HUES48 (cell line): ENCODE data around the gene CGGBP1.

Experiments
- H3K27ac ChIP-seq: one replicate; pipeline ENCODE4 v1.7.0; 2013; ENCODE audit warnings: low read depth, low read length, inconsistent platforms
- H3K27me3 ChIP-seq: 2 replicates; pipeline ENCODE4 v1.6.1; 2013; ENCODE audit warnings: mild to moderate bottlenecking, low read length; ENCODE audit not compliant: control insufficient read depth, insufficient read depth
- H3K36me3 ChIP-seq: 2 replicates; pipeline ENCODE4 v1.6.1; 2013; ENCODE audit warnings: low read length; ENCODE audit not compliant: control insufficient read depth, insufficient read depth
- H3K4me1 ChIP-seq: 2 replicates; pipeline ENCODE4 v1.6.1; 2013; ENCODE audit warnings: mild to moderate bottlenecking, low read length; ENCODE audit not compliant: control insufficient read depth, insufficient read depth
- H3K4me3 ChIP-seq: 2 replicates; pipeline ENCODE4 v1.5.1; 2013; ENCODE audit warnings: mild to moderate bottlenecking, low read depth, low read length
- H3K9ac ChIP-seq: 2 replicates; pipeline ENCODE4 v1.6.1; 2013; ENCODE audit warnings: mild to moderate bottlenecking, low read depth, low read length, moderate library complexity
- H3K9me3 ChIP-seq: 2 replicates; pipeline ENCODE4 v1.6.1; 2013; ENCODE audit warnings: low read length; ENCODE audit not compliant: control insufficient read depth, insufficient read depth

CGGBP1 gene

DNA sequence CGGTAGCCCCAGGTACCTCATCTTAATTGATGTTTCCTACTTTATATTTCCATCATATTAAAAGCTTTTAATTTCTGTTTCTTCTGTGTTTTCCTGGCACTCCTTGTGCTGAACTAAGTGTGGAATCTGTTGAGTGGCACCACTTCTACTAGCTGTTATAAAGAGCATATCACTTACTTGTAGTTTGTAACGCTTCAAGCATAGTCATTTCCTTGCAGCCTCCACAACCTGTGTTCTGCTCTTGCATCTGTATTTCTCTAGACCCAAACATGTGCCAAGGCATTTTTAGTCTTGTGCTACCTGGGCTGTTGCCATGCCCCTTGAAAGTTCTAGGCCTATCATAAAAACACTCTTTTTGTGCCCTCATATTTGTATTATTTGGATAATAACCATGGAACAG is 16.3 kb upstream of the CGGBP1 start:
- Histone ChIP-seq H3K4me3 (no peak overlapping the region), H3K27me3 (no peaks in the 10 kb centered on the region), H3K36me3 (no peaks in the 10 kb centered on the region), H3K4me1 (0 out of 2 replicates have a peak, but pooled peaks cover 6% of the 10 kb centered on the region), H3K9me3 (no peaks in the 10 kb centered on the region), H3K27ac (no peak overlapping the region), H3K9ac (no peak overlapping the region)

DNA sequence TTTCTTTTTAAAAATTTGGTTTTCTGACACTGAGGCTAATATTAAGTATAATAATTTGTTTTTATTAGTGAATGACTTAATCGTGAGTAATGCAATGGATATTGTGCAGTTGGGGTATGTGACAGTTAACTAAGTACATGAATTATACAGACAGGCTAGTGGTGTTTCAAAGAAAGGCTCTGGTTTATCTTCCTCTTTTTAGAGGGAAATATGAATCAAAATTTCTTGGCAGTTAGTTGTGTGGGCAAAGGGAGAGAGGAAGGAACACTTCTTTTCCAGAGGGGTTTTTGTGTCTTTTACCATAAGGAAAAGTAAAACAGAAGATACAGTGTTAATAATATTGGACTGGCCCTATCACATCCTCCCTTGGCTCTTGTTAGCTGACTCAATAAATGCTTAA is 2.9 kb upstream of the CGGBP1 start:
- H3K27ac ChIP-seq: no peak overlapping the region

DNA sequence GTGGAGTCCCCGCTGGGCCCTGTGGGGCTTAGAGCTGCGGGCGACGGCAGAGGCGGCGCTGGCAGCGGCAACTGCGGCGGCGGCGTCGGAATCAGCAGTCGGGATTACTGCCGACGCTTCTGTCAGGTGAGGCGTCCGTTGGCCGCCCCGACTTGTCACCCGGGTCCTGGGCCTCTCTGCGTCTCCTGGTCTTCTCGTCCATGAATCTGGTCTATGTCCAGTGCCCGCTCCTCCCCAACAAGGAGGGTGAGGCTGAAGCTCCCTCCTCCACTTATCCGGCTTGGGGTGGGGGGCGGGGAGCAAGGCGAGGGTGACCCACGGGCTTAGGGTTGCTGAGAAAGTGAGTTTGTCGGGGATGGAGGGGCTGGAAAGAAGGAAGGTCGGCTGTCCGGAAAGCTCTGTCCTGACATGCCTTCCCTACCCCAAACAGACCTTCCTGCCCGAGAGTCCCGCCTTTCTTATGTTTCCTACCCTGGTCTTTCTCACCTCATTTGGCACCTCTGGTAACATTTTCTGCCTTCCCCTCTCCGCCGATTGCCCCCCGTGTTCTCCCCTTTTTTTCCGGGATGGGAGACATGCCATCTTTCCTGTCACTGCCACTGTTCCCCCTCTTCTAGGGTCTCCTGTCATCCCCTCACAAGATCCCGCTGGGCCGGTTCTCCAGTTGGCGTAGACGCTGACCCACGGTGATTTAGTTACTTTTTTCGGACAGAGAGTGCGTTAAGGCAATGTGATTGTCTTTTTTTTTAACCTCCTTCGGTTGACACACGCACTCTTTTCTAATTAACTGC is 770 bp upstream of the CGGBP1 start:
- peak overlapping the region; percentile 71 for H3K9ac ChIP-seq
- H3K36me3 ChIP-seq: peaks cover 28% of the 10 kb centered on the region
- H3K4me1 ChIP-seq: peaks cover 14% of the 10 kb centered on the region; the same call in 1 of the 2 replicates
- peak overlapping the region; percentile 89 for H3K27ac ChIP-seq
- peak overlapping the region; percentile 98 for H3K4me3 ChIP-seq
- no peaks in the 10 kb centered on the region for H3K9me3 ChIP-seq
- H3K27me3 ChIP-seq: no peaks in the 10 kb centered on the region

More for the DNA sequence above, 2.9 kb upstream of the CGGBP1 start:
- H3K4me1 ChIP-seq: peaks cover 14% of the 10 kb centered on the region; the same call in 1 of the 2 replicates
- no peak overlapping the region for H3K9ac ChIP-seq
- no peaks in the 10 kb centered on the region for H3K27me3 ChIP-seq
- H3K9me3 ChIP-seq: no peaks in the 10 kb centered on the region
- H3K4me3 ChIP-seq: no peak overlapping the region
- peaks cover 6% of the 10 kb centered on the region for H3K36me3 ChIP-seq

DNA sequence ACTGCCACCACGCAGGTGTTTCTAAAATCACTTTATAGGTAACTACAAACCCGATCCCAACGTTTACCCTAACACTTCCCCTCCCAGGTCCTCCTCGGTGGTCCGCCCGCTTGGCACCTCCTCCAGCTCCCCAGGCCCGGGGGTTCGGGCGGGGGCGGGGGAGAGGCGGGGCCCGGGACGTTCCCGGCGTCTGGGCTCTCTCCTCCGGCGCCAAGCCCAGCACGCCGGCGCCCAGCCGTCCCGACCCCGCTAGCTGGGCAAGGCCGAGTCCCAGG is 562 bp downstream of the CGGBP1 start:
- H3K27ac ChIP-seq: peak overlapping the region; percentile 96
- peaks cover 32% of the 10 kb centered on the region for H3K36me3 ChIP-seq
- no peaks in the 10 kb centered on the region for H3K9me3 ChIP-seq
- peak overlapping the region; percentile 86 for H3K9ac ChIP-seq
- H3K4me1 ChIP-seq: peaks cover 14% of the 10 kb centered on the region; the same call in 1 of the 2 replicates
- peak overlapping the region; percentile 90 for H3K4me3 ChIP-seq
- H3K27me3 ChIP-seq: no peaks in the 10 kb centered on the region

DNA sequence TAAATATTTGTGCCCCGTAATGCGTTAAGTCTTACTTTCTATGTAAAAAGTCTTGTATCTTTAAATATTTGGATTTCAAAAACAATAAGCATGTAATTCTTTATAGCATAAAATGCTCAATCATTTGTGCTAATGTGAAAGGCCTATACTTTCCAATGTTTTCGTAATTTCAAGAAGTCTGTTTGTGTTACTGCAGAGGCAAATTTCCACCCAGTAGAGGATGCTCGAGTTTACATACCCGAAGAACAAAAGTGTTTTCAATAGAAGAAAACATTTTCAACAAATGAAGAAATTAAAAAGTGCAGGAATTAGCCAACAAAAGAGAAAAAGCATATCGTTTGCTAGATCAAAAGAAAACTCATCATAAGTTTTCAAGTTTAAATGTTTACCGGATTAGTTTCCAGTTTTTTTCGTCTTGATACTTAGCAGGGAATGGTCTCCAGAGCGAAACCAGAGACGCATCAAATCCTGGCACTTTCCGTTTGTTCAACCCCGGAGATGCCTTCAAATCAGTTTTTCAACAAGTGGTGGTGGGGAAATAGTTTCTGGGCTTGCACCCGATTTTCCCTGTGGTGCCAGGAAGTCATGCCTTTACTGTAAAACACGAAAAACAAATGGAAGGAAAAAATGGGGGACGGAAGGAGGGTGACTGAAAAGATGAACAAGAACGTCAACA is 1.0 kb downstream of the CGGBP1 start:
- Histone ChIP-seq H3K4me1 (peaks cover 14% of the 10 kb centered on the region; the same call in 1 of the 2 replicates), H3K9ac (peak overlapping the region; percentile 52), H3K4me3 (peak overlapping the region; percentile 90), H3K27ac (peak overlapping the region; percentile 96), H3K36me3 (peaks cover 32% of the 10 kb centered on the region), H3K9me3 (no peaks in the 10 kb centered on the region), H3K27me3 (no peaks in the 10 kb centered on the region)

DNA sequence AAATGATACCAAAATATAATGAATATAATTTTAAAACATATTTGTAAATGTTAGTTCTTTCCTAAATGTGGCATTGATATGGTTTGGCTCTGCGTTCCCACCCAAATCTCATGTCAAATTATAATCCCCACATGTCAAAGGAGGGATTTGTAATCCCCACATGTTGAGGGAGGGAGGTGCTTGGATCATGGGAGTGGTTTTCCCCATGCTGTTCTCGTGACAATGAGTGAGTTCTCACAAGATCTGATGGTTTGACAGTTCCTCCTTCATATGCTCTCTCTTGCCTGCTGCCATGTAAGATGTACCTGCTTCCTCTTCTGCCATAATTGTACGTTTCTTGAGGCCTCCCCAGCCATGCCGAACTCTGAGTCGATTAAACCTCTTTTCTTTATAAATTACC is 12.0 kb downstream of the CGGBP1 start:
- Histone ChIP-seq H3K4me1 (peaks cover 3% of the 10 kb centered on the region; the same call in 1 of the 2 replicates), H3K27ac (no peak overlapping the region), H3K27me3 (no peaks in the 10 kb centered on the region), H3K36me3 (no peaks in the 10 kb centered on the region), H3K4me3 (no peak overlapping the region), H3K9me3 (no peaks in the 10 kb centered on the region), H3K9ac (no peak overlapping the region)

DNA sequence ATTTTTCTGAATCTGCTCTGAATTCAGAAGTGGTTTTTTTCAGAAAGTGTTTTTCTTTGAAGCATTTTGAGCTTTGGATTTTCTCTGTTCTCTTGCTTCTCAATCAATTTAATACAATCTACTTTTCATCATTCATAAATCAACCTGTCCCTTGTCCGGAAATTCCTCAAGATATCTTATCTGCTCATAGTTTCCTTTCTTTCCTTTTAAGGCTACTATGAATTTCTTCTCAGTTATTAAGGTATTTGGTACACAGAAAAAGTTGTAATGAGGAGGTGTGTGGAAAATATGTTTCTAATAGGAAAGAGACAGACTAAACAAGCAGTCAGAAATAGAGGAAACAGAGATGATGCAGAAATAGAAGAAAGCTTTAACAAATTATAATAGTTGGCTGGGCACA is 14.4 kb downstream of the CGGBP1 start:
- H3K4me1 ChIP-seq: no peaks in the 10 kb centered on the region
- H3K9me3 ChIP-seq: no peaks in the 10 kb centered on the region
- no peaks in the 10 kb centered on the region for H3K27me3 ChIP-seq
- no peaks in the 10 kb centered on the region for H3K36me3 ChIP-seq
- no peak overlapping the region for H3K9ac ChIP-seq
- no peak overlapping the region for H3K4me3 ChIP-seq
- H3K27ac ChIP-seq: no peak overlapping the region

DNA sequence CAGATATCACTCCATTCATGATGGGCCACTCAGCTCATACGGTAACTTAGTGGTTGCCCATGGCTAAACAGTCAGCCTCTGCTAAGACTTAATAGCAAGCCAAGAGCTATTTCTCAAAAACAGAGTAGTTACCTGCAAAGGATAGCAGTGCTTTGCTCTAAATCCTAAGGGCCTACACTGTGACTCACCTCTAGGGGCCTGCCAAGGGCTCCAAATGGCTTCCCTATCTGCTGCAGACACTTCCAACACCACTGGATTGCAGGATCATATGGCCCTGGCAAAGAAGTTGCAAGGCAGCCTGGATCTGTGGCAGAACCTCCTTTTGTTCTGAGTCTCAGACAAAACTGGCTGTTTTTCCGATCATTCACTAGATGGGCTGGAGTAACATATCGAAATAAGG is 17.8 kb downstream of the CGGBP1 start:
- no peak overlapping the region for H3K27ac ChIP-seq
- H3K27me3 ChIP-seq: no peaks in the 10 kb centered on the region
- no peaks in the 10 kb centered on the region for H3K36me3 ChIP-seq
- H3K9ac ChIP-seq: no peak overlapping the region
- no peaks in the 10 kb centered on the region for H3K9me3 ChIP-seq
- H3K4me1 ChIP-seq: no peaks in the 10 kb centered on the region
- no peak overlapping the region for H3K4me3 ChIP-seq

DNA sequence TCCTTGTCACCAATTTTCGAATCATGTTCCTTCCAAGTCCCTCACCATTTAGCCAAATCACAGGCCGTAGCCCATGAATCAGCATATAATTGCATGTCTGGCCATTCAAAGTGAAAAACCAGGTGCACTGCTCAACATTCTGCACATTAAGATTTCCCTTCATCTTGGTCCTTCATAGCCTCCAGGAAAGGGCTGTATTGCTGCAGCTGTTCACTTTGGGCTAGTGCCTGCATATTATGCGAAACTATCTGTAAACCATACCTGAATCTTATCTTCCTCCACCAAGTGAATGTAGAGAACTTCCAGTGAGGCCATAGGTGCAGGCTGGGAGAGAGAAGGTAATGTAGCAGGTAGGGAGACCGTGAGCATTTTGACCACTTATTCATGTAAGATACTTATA is 18.3 kb downstream of the CGGBP1 start:
- no peak overlapping the region for H3K9ac ChIP-seq
- H3K4me1 ChIP-seq: no peaks in the 10 kb centered on the region
- no peak overlapping the region for H3K27ac ChIP-seq
- no peak overlapping the region for H3K4me3 ChIP-seq
- no peaks in the 10 kb centered on the region for H3K27me3 ChIP-seq
- H3K9me3 ChIP-seq: no peaks in the 10 kb centered on the region
- no peaks in the 10 kb centered on the region for H3K36me3 ChIP-seq

DNA sequence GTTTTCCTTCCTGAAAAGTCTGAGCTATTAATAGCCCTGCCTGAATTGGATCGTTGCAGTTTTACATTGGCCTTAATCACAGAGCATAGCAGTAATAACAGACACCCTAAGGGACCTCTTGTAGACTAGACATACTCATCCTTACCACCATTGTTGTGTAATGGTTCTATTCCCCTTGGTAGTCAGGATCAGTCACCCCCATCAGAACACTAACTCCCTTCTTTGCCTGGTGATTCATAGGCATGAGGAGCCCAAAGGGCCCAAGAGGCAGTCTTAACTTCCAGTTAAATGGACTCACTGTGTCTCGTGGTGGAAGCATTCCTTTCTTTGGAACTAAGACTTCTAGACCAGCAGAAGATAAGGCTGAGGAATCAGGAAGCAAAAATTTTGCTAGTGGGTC is 20.2 kb downstream of the CGGBP1 start:
- H3K27ac ChIP-seq: no peak overlapping the region
- H3K27me3 ChIP-seq: no peaks in the 10 kb centered on the region
- no peak overlapping the region for H3K4me3 ChIP-seq
- no peaks in the 10 kb centered on the region for H3K36me3 ChIP-seq
- H3K9ac ChIP-seq: no peak overlapping the region
- no peaks in the 10 kb centered on the region for H3K9me3 ChIP-seq
- H3K4me1 ChIP-seq: no peaks in the 10 kb centered on the region

DNA sequence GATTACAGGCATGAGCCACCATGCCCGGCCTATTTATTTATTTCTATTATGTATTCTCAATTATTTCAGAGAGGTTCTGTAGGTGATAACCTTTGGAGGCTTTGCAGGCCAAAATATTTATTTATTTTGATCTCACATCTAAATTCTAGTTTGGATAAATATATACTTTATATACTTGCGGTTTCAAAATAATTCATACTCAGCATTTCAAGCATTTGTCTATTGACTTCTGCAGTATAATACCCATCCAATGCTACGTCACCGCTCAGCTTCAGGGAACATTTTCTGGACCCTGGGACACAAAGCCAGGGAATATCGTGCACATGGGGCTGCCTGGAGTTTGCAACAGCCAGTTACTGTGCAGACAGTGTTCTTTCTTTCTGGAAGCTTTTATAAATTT is 22.6 kb downstream of the CGGBP1 start:
- H3K36me3 ChIP-seq: no peaks in the 10 kb centered on the region
- H3K9me3 ChIP-seq: no peaks in the 10 kb centered on the region
- H3K27me3 ChIP-seq: no peaks in the 10 kb centered on the region
- no peak overlapping the region for H3K4me3 ChIP-seq
- H3K9ac ChIP-seq: no peak overlapping the region
- H3K27ac ChIP-seq: no peak overlapping the region
- H3K4me1 ChIP-seq: no peaks in the 10 kb centered on the region
